PFSK-1 (cell line): Measurements from ENCODE around the gene CCDC15.

ENCODE experiments used
- FOXP2 ChIP-seq: optimal IDR thresholded peaks from 2 replicates; pipeline ENCODE3; 2011; ENCODE audit warnings: borderline replicate concordance, control low read depth, inconsistent platforms; ENCODE audit not compliant: insufficient read depth; ENCODE audit errors: extremely low read length, extremely low read depth
- POLR2AphosphoS5 ChIP-seq: IDR thresholded peaks from 2 replicates; pipeline ENCODE4 v1.6.1; 2012; ENCODE audit warnings: low read depth, mild to moderate bottlenecking, control low read depth, low read length, moderate library complexity
- REST ChIP-seq, 2 experiments: IDR thresholded peaks; 2 replicates each; pipeline versions ENCODE4 v1.6.1 to v1.8.0; 2011 to 2012; ENCODE audit warnings: low read depth in 2 of 2, low read length in 2 of 2, control low read depth in 1 of 2, inconsistent platforms in 1 of 2, mild to moderate bottlenecking in 1 of 2, moderate library complexity in 1 of 2; ENCODE audit not compliant: insufficient read depth in 1 of 2
- SIN3A ChIP-seq: IDR thresholded peaks from 2 replicates; pipeline ENCODE4 v1.6.1; 2012; ENCODE audit warnings: mild to moderate bottlenecking, low read length, moderate library complexity, borderline replicate concordance; ENCODE audit not compliant: insufficient read depth
- TAF1 ChIP-seq: IDR thresholded peaks from 2 replicates; pipeline ENCODE4 v1.6.1; 2012; ENCODE audit warnings: low read length, control low read depth, borderline replicate concordance; ENCODE audit not compliant: insufficient read depth

The CCDC15 gene

GRCh38 chr11:125020342-125020741 is 66.3 kb downstream of the CCDC15 start:
- TF ChIP-seq REST (IDR thresholded peaks at IDR 0.05; ENCODE audit: insufficient read depth in 1 of 2, low read depth in 2 of 2, low read length in 2 of 2) (no peak), FOXP2 (no peak), SIN3A (no peak), TAF1 (no peak), POLR2AphosphoS5 (no peak)

- no peak for TF ChIP-seq POLR2AphosphoS5
- no peak for TF ChIP-seq TAF1
- no peak for TF ChIP-seq SIN3A
- no peak for TF ChIP-seq FOXP2
- TF ChIP-seq REST (IDR thresholded peaks at IDR 0.05; ENCODE audit: insufficient read depth in 1 of 2, low read depth in 2 of 2, low read length in 2 of 2) = no peak
Measured at GRCh38 chr11:125022551-125022950, 68.5 kb downstream of the CCDC15 start.

GRCh38 chr11:125025968-125026367 is 72.0 kb downstream of the CCDC15 start:
- TF ChIP-seq TAF1 (no peak), REST (IDR thresholded peaks at IDR 0.05; ENCODE audit: insufficient read depth in 1 of 2, low read depth in 2 of 2, low read length in 2 of 2) (no peak), POLR2AphosphoS5 (no peak), SIN3A (no peak), FOXP2 (no peak)

- no peak for TF ChIP-seq SIN3A
- no peak for TF ChIP-seq POLR2AphosphoS5
- no peak for TF ChIP-seq FOXP2
- TF ChIP-seq REST (IDR thresholded peaks at IDR 0.05; ENCODE audit: insufficient read depth in 1 of 2, low read depth in 2 of 2, low read length in 2 of 2) = no peak
- TF ChIP-seq TAF1 = no peak
Measured at GRCh38 chr11:125036933-125037332, 82.9 kb downstream of the CCDC15 start.
